Stimulated activated CD4-positive, alpha-beta T cell treated with anti-CD3 and anti-CD28 coated beads, Interleukin-12 subunit alpha, Interleukin-12 subunit beta, amount 100 ng/mL, for 4 hours (primary cell): ENCODE measurements around the gene ZCCHC14.

Source experiments
- DNase-seq: peaks from one replicate; pipeline ENCODE4 v3.0.0-alpha.2; 2020

The ZCCHC14 gene

DNA sequence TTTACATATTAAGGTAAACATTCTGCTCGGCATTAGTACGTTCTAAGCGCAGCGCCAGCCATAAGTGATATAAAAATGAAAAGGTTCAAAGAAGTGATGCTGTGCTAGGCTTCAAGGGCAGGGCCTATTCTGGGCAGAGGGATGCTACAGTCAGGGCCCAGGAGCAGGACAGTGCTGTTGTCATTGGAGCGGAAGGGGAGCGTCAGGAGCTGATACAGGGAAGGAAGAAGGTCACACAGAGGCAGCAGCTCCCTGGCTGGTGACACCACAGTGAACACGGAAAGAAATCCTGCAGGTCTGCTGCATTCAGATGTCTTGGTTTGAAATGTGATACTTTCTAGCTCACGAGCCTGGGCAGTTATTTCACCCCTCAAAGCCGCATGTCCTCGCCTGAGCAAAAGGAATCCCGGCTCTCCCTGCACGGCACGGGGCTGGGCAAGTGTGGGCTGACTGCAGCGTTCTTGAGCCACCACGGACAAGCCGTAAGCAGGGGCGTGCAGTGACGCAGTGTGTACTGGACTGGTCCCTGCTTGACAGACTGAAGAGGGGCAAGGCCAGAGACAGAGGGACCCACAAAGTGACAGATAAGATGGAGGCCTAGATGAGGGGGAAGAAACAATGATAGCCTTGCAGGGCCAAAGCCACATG lies 41.1 kb downstream of the ZCCHC14 start:
- no peak for DNase-seq

DNA sequence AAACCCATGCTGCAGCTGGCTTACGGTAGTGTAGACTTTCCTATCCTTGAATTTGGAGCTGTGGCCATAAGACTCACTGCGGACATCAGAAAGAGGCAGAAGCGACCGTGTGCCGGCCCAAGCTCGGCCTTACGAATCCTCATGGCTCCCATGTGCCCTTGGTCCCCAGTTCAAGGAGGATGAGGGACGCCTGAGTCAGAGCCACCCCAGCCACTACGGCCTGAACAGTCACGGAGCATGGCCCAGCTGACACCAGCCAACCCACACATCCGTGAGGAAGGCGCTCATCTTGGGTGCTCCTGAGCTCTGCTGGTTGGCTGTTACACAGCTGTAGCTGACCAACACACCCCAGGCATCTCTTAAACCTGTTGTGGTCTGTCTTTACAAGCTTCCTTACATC lies 44.0 kb downstream of the ZCCHC14 start:
- DNase-seq, result no peak

DNA sequence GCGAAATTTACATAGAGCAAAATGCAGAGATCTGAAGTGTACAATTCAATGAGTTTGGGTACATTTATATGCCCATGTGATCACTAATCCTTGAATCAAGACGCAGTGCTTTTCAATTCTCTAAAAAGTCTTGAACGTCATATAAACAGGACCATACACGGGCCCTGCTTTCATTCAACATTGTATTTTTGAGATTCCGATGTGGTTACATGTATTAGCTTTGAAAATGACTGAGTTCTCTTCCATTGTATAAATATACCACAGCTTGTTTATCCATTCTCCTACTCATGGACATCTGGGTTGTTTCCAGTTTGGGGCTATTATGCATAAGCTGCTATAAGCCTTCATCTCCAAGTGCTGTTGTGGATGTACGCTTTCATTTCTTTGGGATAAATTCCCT lies 45.5 kb downstream of the ZCCHC14 start:
- no peak for DNase-seq

DNA sequence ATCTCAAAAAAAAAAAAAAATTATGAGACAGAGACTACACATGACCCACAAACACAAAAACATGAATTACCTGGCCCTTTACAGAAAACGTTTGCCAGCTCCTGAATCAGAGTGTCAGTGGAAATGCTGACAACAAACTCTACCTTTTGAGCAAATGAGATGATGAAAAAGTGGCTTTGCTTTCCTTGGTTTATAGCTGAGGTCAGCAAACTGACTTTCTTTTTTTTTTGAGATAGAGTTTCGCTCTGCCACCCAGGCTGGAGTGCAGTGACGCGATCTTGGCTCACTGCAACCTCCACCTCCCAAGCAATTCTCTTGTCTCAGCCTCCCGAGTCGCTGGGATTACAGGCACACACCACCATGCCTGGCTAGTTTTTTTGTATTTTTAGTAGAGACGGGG lies 46.3 kb downstream of the ZCCHC14 start:
- no peak for DNase-seq

DNA sequence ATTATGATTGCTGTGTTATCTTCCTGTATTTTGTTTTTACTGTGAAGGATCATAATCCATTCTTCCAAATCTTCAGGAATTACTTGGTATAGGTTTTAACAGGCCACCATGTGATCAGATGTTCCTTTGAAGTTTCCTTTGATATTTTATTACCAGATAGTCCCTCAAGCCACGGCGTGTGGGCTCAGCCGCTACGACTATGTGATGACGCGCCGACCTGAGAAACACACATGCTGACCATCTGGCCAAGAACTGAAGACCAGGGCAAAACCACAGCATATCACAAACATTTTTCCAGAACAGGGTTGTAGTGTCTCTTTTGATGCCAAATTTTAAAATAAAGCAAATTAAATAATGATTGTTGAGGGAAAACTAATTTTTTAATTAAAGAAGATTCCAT lies 47.3 kb downstream of the ZCCHC14 start:
- no peak for DNase-seq

DNA sequence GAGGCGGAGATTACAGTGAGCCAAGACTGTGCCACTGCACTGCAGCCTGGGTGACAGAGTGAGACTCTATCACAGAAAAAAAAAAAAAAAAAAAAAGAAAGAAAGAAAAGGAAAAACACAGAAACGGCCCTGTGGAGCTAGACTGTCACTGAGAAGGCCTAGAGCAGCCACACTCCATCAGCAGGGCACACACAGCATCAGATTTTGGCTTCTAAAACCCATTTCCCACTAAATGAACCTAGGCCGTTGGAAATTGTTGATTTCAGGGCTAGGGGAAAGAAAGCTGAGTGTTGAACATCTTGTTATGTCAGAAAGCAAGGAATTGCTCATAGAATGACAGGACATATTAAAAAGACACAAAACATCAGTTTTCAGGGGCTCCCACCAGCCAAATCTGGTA lies 48.9 kb downstream of the ZCCHC14 start:
- DNase-seq, result no peak

DNA sequence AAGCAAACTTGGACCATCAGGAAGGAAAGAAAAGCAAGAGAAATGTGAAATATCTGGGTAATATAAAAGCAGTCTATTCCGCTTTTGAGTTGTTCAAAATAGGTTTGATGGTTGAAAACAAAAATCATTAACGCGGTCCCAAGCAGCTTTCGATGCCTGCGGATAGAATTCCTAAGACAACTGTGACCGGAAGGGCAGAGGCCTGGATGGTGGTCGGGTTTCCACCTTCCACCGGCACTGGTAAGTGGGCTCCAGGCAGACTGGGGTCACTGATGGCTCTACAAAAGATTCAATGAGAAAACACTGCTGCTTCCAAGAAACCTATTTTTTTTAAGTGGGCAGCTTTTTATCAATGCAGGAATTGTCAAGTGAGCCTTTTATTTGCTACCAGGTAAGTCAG lies 49.8 kb downstream of the ZCCHC14 start:
- DNase-seq, result no peak

DNA sequence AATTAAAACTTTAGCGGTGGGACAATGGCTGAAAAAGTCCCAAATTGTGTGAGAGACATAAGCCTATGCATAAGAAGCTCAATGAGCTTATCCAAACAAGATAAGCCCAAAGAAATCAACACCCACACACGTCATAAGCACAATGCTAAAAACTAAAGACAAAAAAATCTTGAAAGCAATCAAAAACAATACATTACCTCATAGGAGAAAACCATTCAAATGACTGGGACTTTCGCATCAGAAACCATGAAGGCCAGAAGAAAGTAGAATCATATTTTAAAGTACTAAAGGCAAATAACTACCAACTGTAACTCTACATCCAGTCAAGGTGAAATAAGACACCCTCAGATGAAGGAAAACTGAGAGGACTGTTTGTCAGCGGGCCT lies 50.2 kb downstream of the ZCCHC14 start:
- DNase-seq, result no peak

DNA sequence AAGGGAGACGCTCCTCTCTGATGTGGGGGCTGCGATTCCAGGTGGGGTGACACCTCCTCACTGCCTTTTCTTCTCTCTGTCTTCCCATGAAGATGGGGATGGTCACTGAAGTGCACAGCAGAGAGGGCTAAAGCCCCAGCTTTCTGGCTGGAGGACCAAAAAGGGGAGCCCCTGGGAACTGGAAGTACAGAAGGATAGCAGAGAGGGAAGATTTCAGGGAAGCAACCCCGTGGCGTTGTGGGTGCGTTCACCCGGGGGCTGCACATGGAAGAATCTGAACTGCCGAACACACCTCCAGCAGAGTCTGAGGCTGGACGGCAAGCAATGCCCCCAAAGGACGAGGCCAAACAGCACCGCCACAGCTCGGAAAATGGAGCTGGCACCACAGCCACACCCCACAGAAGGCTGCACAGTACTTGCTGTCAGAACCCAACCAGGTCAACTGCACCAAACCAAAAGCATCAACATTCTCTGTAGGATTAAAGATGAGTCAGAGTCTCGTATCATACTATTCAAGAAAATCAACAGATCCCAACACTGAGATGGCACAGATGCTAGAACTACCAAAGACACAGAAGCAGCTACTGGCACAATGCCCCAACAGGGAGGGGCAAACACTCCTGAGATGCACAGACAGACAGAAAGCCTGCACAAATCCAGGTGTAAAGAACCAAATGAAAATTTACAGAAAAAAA lies 50.8 kb downstream of the ZCCHC14 start:
- DNase-seq, result no peak

DNA sequence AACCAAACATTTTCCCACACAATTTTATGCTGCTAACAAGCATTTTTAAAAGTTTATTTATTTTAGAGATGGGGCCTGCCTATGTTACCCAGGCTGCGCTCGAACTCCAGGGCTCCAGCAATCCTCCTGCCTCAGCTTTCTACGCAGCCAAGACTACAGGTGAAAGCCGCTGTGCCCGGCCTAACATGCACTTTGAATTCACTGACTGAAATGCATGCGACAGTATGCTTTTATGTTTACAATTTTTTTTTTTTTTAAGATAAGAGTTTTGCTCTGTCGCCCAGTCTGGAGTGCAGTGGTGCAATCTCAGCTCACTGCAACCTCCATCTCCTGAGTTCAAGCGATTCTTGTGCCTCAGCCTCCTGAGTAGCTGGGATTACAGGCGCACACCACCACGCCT lies 52.9 kb downstream of the ZCCHC14 start:
- DNase-seq, result no peak

DNA sequence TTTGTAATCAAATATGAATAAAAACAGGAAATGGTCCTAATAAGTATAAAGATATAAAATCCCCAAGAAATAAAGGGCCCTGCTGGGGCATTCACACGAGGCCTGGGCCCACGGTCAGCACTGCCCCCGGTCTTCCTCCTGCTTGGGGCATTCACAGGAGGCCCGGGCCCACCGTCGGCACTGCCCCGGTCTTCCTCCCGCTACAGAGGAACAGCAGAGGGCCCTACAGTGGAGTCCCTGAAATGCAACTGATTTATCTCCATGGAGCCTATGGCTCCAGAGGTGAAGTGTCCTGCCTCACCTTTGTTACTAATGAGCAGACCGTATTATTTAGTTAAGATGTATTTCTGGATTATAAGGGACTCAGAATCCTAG lies 54.2 kb downstream of the ZCCHC14 start:
- no peak for DNase-seq

DNA sequence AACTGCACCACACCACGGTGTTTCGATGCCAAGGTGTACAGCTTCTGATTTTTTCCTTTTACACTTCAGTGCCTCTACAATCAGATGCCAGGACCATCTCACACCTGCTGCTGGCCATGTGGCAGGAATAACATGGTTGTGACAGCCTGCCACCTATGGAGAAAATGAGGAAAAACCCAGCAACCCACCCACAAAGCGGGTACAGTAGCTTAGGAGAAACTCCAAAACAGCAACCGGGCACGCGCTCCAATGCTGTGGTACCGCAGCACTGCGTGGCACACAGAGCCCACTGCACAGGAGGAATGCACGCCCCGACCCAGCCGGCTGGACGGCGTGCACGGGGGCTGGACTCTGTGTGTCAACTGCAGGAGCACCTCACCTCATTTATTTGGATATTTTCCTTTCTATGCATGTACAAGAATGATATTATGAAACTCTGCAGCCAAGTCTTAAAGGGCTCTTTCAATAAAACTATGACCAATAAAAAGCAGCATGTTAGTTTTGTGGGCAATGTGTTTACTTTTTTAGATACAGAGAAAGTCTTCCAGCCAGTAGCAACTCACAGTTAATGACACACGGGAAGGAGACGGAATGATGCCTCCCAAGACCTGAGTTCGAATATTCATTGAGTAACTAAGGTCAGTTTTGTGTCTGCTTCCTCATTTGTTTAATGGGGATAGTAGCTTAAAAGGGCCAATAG lies 54.8 kb downstream of the ZCCHC14 start:
- no peak for DNase-seq

DNA sequence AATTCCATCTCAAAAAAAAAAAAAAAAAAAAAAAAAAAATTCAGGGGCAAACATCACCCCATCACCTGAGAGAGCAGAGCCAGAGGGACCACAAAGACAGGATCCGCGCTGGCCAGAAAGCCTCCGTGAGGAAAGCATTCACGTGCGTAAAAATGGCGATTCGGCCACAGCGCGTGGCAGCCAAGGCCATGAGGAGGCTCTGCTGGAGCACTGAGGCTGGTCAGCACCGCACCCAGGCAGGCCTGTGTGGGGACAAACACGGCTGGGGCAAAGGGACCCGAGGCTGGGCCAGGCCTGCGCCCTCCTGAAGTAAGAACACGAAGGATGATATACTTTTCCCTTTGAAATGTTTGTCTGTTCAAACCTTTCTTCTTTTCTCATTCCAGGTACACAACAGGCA lies 55.5 kb downstream of the ZCCHC14 start:
- DNase-seq, result no peak

DNA sequence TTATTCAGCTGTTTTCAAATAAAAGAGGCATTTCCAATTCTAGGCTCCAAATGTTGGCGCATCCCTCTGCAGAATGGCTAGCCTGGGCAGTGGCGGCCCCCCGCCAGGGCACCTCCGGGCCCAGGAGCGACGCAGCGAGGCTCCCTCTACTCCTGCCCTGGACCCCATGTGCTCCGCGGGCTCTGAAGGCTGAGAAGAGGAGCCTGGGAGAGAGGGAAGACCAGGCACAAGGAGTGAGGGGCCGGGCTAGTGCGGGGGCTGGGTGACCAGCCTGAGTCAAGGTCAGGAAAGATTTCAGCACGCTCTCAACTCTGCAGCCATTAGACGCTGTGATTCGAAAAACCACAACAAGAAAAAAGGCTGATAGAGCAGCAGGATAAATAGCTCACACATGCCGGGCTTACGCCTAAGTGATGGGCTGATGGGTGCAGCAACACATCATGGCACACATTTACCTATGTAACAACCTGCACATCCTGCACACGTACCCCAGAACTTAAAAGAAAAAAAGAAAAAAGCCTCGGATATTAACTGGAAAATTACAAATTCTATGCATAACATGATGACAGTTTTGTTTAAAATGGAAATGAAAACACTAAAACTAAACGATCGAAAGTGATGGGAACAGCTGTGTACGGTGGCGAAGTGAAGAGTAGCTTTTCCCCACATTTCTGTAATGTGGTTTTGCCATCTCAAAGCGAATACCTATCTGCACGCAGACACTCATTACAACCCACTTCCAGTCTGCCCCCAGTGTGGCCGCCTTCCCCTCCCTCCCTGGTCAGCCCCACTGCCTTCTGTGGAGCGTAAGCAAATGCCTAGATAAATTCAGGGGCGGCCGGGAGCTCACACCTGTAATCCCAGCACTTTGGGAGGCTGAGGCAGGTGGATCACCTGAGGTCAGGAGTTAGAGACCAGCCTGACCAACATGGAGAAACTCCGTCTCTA lies 56.3 kb downstream of the ZCCHC14 start:
- peak; percentile 11 for DNase-seq

DNA sequence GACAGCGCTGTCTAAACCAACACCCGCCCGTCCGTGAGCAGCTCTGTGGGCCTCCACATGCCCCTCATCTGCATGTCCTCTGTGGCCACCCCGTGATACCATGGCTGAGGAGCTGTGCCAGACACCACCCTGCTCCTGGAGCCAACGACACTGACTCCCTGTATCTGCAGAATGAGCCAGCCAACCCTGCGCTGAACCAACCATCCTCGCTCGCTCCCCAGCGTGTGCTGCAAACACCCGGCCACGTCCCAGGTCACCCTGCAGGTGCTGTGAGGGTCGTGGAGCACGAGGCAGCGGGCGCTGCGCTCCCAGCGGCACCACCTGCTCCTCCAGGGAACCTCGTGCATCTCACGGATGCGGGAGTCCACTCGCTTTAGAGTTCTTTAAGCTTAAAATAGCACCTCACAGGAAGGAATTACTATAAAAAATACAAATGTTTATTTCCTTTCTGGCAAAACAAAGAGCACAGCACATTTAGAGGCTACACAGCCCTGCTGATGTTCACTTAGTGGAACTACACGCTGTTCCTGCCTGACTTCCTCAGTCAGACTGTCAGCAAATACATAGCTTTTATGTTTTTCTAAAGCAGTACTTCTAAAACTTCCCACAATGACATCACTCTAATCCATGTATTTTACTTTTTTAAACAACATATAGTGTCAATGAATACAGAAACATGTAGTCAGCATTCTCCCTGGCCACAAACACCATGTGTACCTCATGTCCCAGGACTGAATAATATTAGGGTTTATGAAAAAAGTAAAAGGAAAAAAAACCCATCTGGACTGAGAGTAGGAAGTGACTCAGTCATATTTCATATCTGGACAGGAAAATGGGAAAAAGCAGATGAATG lies 57.2 kb downstream of the ZCCHC14 start:
- no peak for DNase-seq

DNA sequence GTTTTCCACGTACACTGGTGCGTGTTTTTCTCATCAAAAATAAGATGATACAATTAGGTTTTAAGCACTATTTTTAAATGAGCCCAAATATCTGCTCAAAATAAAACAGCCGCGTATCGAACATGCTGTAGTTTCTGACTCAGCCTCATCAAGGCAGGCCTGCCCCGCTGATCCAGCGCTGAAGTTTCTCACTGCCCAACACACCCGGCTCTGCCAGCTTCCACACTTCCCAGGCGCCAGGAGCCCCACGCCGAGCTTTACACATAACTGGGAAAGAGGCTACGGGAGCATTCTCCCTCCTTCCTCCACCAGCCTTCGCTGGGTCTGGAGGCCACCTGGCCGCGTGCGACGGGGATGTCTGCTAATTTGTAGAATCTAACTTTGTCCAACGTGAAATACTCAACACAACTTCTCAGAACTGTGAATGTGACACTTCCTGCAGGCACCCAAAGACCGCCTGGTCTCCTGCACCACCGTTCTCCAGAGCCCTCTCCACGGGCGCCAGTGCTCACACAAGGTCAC lies 58.6 kb downstream of the ZCCHC14 start:
- no peak for DNase-seq

DNA sequence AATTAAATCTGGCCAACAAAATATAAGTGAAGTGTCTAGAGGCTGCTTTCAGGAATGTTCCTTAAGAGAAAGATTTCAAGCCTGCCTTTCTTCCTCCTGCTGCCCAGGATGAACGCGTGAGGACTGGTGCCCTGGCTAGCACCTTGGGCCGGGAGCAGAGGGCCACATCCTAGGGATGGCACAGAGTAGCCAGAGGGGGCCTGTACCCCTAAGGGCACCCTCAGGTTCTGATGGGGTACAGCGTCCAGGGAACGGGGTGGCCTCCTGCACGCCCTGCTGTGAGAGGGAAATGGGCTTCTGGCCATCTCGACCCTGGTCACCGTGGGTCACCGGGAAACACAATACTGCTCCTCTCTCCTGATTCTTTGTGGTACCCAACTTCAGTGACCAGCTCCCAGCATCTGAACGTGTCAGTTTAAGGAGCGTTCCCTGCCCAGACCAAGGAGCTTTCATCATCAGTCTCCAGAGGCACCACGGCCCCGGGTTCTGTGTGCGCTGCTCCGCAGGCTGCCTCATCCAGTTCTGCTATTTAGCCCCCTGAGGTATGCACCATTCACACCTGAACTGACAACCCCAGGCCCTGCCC lies 60.4 kb downstream of the ZCCHC14 start:
- DNase-seq, result no peak

DNA sequence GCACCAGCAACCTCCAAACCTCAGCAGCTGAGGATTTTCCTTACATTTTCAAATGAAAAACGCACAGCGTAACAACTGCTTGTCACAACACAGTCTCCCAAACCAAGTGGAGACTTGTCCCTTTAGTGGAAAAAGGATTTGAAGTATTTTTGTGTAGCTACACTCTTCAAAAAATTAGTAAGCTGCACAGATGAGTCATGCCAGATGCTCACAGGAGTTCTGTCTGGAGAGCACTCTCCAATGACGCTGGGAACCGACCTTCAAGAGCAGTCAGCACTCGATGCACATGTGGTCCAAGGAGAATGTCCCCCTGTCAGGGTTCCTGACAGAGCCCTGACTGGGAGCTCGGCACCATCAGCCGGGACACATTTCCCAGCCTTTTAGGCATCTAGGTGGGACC lies 60.9 kb downstream of the ZCCHC14 start:
- DNase-seq, result no peak

DNA sequence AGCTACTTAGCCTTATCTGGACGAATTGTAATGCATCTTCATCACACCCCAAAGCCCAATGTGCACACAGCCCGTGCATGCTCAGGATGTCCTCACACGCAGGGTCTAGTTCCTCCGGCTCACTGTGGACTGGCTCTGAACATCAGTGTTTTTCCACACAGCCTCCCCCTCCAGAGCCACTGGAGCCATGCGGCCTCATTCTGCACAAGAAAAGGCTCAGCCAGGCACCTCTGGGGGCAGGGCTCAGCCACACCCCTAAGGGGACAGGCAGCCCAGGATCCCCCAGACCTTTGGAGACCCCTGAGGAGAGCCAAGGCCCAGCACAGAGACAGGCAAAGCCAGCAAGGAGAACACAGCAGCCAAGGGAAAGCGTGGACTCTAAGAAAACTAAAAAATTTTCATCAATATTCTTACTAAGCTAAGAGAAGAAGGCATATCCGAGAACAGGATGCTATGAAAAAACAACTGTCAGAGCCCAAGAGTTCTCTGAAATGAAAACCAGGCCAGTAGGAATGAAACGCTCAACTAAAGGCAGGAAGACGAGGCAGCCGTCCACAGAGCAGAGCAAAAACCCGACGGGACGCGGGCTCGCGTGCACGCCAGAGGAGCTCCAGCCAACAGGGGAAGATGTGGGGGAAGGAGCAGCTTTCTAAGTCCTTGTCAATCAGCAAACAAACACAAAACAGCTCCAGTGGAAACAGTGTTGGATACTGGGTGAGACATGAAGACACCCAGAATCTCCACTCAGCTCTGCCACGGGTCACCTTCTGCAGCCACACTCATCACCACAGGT lies 66.2 kb downstream of the ZCCHC14 start:
- no peak for DNase-seq

DNA sequence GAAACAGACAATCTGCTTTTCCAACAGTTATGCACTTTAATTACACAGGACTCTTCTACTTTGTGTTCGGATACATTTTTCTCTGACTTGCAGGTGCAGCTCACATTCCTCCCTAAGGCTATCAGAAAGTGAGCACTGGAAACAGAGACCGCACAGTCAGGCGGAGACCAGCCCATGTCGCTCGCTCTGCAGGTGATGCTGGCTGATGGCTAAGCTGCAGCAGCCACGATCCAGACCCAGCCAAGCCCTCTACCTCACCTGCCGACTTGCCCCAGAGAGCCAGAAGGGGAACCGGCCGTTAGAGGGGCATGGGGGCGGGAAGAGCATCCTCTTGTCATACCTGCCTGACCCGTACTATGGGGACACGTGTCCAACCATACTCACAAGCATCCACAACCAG lies 66.9 kb downstream of the ZCCHC14 start:
- DNase-seq, result no peak

DNA sequence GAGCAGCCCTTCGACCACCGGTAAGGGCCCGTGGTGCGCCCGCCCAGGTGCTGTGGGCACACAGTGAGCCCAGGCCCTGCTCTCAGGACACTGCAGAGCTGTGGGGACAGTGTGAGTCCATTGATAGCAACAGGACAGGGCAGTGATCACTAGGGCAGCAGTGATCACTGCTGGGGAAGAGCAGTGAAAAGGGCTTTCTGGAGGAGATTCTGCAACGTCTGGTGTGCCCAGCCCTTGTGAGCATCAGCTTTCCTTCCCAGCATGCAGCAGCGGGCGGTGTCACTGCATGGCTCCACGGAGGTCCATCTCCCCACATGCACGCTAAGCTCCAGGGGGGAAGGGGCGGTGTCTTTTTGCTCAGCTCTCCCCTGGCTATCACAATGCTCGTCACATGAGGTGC lies 68.6 kb downstream of the ZCCHC14 start:
- DNase-seq, result no peak
